Neural progenitor cell (in vitro differentiated cells): Measurements from ENCODE around the gene DLG4.

Experiments used
- CTCF ChIP-seq: fragments of 200-600 bp; sonication (generic); IDR thresholded peaks from 2 replicates; pipeline ENCODE4 v1.5.1; 2017; ENCODE audit warnings: antibody characterized with exemption, mild to moderate bottlenecking
- EZH2 ChIP-seq: fragments of 200-600 bp; sonication (generic); IDR thresholded peaks from 2 replicates; pipeline ENCODE4 v1.6.1; 2017; ENCODE audit warnings: antibody characterized with exemption, mild to moderate bottlenecking, moderate library complexity

GRCh38 chr17:7166873-7167272 lies 52.8 kb downstream of the DLG4 start:
- TF ChIP-seq CTCF (no peak), EZH2 (no peak)
